ENCODE measurements around the gene CCDC68. TPM values are rescaled to one million over a fixed set of nuclear protein-coding genes. Genes with fewer than 3 reads are reported as not detected.
"Not testable (repeated sequence)": the region's sequence is repeated elsewhere in the genome, so short reads cannot be mapped to it uniquely, and the experiment has no call there.

CCDC68 gene
- total and polyA plus RNA-seq, 2 of the 4 experiments (the other 2 are of a cell fraction): 0.46 to 0.54 TPM

DNA sequence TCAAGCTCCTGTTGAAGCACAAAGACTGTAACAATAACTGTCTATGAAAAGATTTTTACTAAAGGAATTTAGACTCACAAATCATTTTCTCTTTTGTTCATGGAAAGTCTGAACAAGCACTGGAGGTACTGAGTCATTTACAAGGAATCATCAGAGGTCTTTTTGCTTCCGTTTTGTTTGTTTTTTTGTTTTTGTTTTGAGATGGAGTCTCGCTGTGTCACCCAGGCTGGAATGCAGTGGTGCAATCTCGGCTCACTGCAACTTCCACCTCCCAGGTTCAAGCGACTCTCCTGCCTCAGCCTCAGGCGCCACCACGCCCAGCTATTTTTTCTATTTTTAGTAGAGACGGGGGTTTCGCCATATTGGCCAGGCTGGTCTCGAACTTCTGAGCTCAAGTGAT, 9.0 kb upstream of the CCDC68 start:
- H3K27me3 ChIP-seq (ENCODE audit: control insufficient read depth, insufficient read depth, low read length); H3K79me1 ChIP-seq (ENCODE audit: low read depth in 1 of 2, low read length in 2 of 2); dilution Hi-C loops (cut with HindIII; ENCODE audit: low sequenced_read_pairs, unreplicated experiment); H3K36me3 ChIP-seq (ENCODE audit: control insufficient read depth, insufficient read depth, low read length); intact Hi-C loops (cut with micrococcal nuclease); POLR2A ChIA-PET (ENCODE audit: unreplicated experiment); H2AK9ac ChIP-seq (replicated peaks; ENCODE audit: low read depth, low read length, poor library complexity); H3K4me3 ChIP-seq (ENCODE audit: insufficient read depth, low read depth, low read length); H4K20me1 ChIP-seq (ENCODE audit: insufficient read depth, low read length); in situ Hi-C loops (cut with MboI; ENCODE audit: low sequenced_read_pairs); H3K4me1 ChIP-seq (ENCODE audit: control insufficient read depth, insufficient read depth, low read length); H3K9me3 ChIP-seq (ENCODE audit: control insufficient read depth, insufficient read depth, low read length); BruUV-seq (replicated peaks); H3K56ac ChIP-seq (ENCODE audit: extremely low read depth, insufficient read depth, low read length); H2AFZ ChIP-seq (replicated peaks; ENCODE audit: low read length, poor library complexity); H3K9me1 ChIP-seq (ENCODE audit: insufficient read depth, low read length); H3K9ac ChIP-seq (ENCODE audit: low read depth, low read length); H3K4me2 ChIP-seq (ENCODE audit: low read depth, low read length): not testable (repeated sequence)
- peak overlapping the region; percentile 41; the same call in 1 of the 2 replicates for H3K27ac ChIP-seq (ENCODE audit: insufficient read depth, low read length)
- H4K8ac ChIP-seq (ENCODE audit: low read depth in 2 of 2, low read length in 2 of 2): peak overlapping the region in 1 of 2 experiments; percentile 66; a peak in 2 of 4 replicates
- H2BK15ac ChIP-seq (ENCODE audit: low read depth, low read length): peak overlapping the region; percentile 99; the same call in 1 of the 3 replicates
- peak overlapping the region; percentile 48; the same call in 1 of the 2 replicates for H3K23ac ChIP-seq (ENCODE audit: low read depth, low read length)
- peak overlapping the region; percentile 82; the same call in 1 of the 2 replicates for H2BK20ac ChIP-seq (ENCODE audit: low read depth, low read length)
- peak overlapping the region; percentile 72 for H4K5ac ChIP-seq (ENCODE audit: low read depth, low read length)
- peak overlapping the region; percentile 72 for H4K91ac ChIP-seq (ENCODE audit: insufficient read depth, low read depth, low read length)
- CTCF ChIA-PET: interaction anchor here (1.1 to 1.2 kb wide), 2 partner anchors 15 to 289 kb away, joined by 3 to 6 read pairs; no protein-coding TSS in a partner anchor
- H2BK120ac ChIP-seq (ENCODE audit: low read depth, low read length): peak overlapping the region; percentile 88
- ATAC-seq (ENCODE audit: low read depth) (peak; percentile 65), DNase-seq (peak; percentile 71)
- H2AK5ac ChIP-seq (ENCODE audit: low read depth, low read length): peak overlapping the region; percentile 33; the same call in 1 of the 2 replicates
- H3K14ac ChIP-seq (replicated peaks; ENCODE audit: low read depth, low read length): peak overlapping the region; percentile 91; the same call in 1 of the 2 replicates
- TF ChIP-seq CEBPB (IDR thresholded peaks at IDR 0.05; ENCODE audit: low read depth, low read length): peak; percentile 84
- H2BK5ac ChIP-seq (ENCODE audit: low read depth, low read length, poor library complexity, severe bottlenecking): peak overlapping the region; percentile 81
- no CpG with 5 or more reads among the region's 9 CpGs for WGBS, 2 experiments (ENCODE audit: extremely low coverage in 2 of 2, insufficient read length in 1 of 2)
- H3K4ac ChIP-seq (ENCODE audit: low read depth, low read length): peak overlapping the region; percentile 67; the same call in 1 of the 2 replicates
- peak overlapping the region; percentile 68; the same call in 1 of the 2 replicates for H3K18ac ChIP-seq (ENCODE audit: low read depth, low read length)

Measured in IMR-90 (cell line).